B cell (primary cell): ENCODE measurements around the gene SUCLG2. TPM values are rescaled to one million over a fixed set of nuclear protein-coding genes. Genes with fewer than 3 reads are reported as not detected.

Experiments used
- ATAC-seq: fragments of 200-7000 bp; cut with Tn5 transposase; one replicate; pipeline ENCODE4 v1.10.0; 2021; ENCODE audit warnings: low read depth, mild to moderate bottlenecking, moderate number of reproducible peaks, moderate library complexity
- CTCF ChIA-PET: fragments of 350-600 bp; sonication (Branson Sonifier 250); formaldehyde crosslinking; loops from one replicate; lab custom pipeline; 2021; ENCODE audit warnings: antibody characterized with exemption, inconsistent platforms; lab: Charles Lee
- POLR2A ChIA-PET: fragments of 350-600 bp; sonication (Branson Sonifier 250); formaldehyde crosslinking; loops from one replicate; lab custom pipeline; 2021; ENCODE audit warnings: antibody characterized with exemption; lab: Charles Lee
- DNase-seq: peaks from one replicate; pipeline ENCODE4 v3.0.0; 2013
- H2AFZ ChIP-seq: 2 replicates; pipeline ENCODE4 v1.6.1; 2012; ENCODE audit warnings: mild to moderate bottlenecking, low read depth, low read length; ENCODE audit not compliant: insufficient read depth, poor library complexity, severe bottlenecking
- H3K27ac ChIP-seq, 2 donors: 1 replicate in 1 of 2; 2 replicates in 1 of 2; pipeline ENCODE4 v1.5.1; 2012 to 2013; ENCODE audit warnings: low read length in 2 of 2, mild to moderate bottlenecking in 2 of 2, moderate library complexity in 1 of 2
- H3K27me3 ChIP-seq, 4 experiments: fragments of 200-600 bp in 1 of 4; sonication (generic) in 1 of 4; replicated peaks in 1 of 4; 1 replicate in 2 of 4; 2 replicates in 2 of 4; pipeline versions ENCODE4 v1.6.1 to v1.7.0; 2013 to 2016; ENCODE audit warnings: low read length in 3 of 4, mild to moderate bottlenecking in 2 of 4, mixed read lengths in 1 of 4, moderate library complexity in 1 of 4; ENCODE audit not compliant: insufficient read depth in 4 of 4, control insufficient read depth in 3 of 4; ENCODE audit errors: control extremely low read depth in 1 of 4
- H3K36me3 ChIP-seq, 2 experiments: replicated peaks in 1 of 2; 1 replicate in 1 of 2; 2 replicates in 1 of 2; pipeline versions ENCODE4 v1.6.1 to v1.7.1; 2013; ENCODE audit warnings: low read length in 1 of 2; ENCODE audit not compliant: insufficient read depth in 2 of 2, control insufficient read depth in 1 of 2; ENCODE audit errors: control extremely low read depth in 1 of 2, extremely low read depth in 1 of 2
- H3K4me1 ChIP-seq, 2 donors: fragments of 200-600 bp in 1 of 2; sonication (generic) in 1 of 2; 1 replicate in 1 of 2; 2 replicates in 1 of 2; pipeline versions ENCODE4 v1.5.1 to v1.6.1; 2013 to 2017; ENCODE audit warnings: low read length in 2 of 2; ENCODE audit not compliant: control insufficient read depth in 2 of 2, insufficient read depth in 2 of 2
- H3K4me2 ChIP-seq: replicated peaks from 2 replicates; pipeline ENCODE3; 2012; ENCODE audit warnings: mild to moderate bottlenecking, low read depth, low read length; ENCODE audit not compliant: poor library complexity, severe bottlenecking
- H3K4me3 ChIP-seq, 5 experiments: fragments of 200-600 bp in 1 of 5; sonication (generic) in 1 of 5; 1 replicate in 3 of 5; 2 replicates in 2 of 5; pipeline versions ENCODE4 v1.5.1 to v1.7.0; 2011 to 2016; ENCODE audit warnings: low read length in 4 of 5, mild to moderate bottlenecking in 4 of 5, low read depth in 2 of 5, control low read depth in 1 of 5, moderate library complexity in 1 of 5; ENCODE audit not compliant: insufficient read depth in 1 of 5; ENCODE audit errors: control extremely low read depth in 1 of 5, extremely low read depth in 1 of 5
- H3K79me2 ChIP-seq: fragments of 200-600 bp; sonication (generic); one replicate; pipeline ENCODE4 v1.6.0; 2016; ENCODE audit warnings: low read length; ENCODE audit not compliant: control insufficient read depth, insufficient read depth
- H3K9ac ChIP-seq: fragments of 200-600 bp; sonication (generic); 2 replicates; pipeline ENCODE4 v1.6.1; 2017; ENCODE audit warnings: mild to moderate bottlenecking, low read length, moderate library complexity
- H3K9me3 ChIP-seq, 3 donors: one replicate each; pipeline versions ENCODE4 v1.6.1 to v1.7.1; 2013; ENCODE audit warnings: low read length in 2 of 3; ENCODE audit not compliant: control insufficient read depth in 2 of 3, insufficient read depth in 1 of 3; ENCODE audit errors: control extremely low read depth in 1 of 3
- H4K20me1 ChIP-seq: 2 replicates; pipeline ENCODE4 v1.6.0; 2012; ENCODE audit warnings: mild to moderate bottlenecking, low read length; ENCODE audit not compliant: insufficient read depth, control insufficient read depth, poor library complexity, severe bottlenecking
- H3K27ac Mint-ChIP-seq: one replicate; pipeline ENCODE4 v1.8.0; 2021; ENCODE audit warnings: mixed read lengths
- H3K27me3 Mint-ChIP-seq: one replicate; pipeline ENCODE4 v1.8.0; 2021; ENCODE audit warnings: mixed read lengths
- H3K4me1 Mint-ChIP-seq: one replicate; pipeline ENCODE4 v1.8.0; 2021; ENCODE audit warnings: mixed read lengths
- H3K4me3 Mint-ChIP-seq: one replicate; pipeline ENCODE4 v1.8.0; 2021; ENCODE audit warnings: mixed read lengths
- H3K9me3 Mint-ChIP-seq: one replicate; pipeline ENCODE4 v1.8.0; 2022; ENCODE audit warnings: mixed read lengths; ENCODE audit not compliant: insufficient read depth
- CTCF ChIP-seq: fragments of 200-600 bp; IDR thresholded peaks from one replicate; pipeline ENCODE4 v1.8.0; 2022; ENCODE audit warnings: antibody characterized with exemption, mild to moderate bottlenecking
- EZH2 ChIP-seq: IDR thresholded peaks from 2 replicates; pipeline ENCODE4 v1.6.1; 2012; ENCODE audit warnings: borderline replicate concordance, low read depth, mild to moderate bottlenecking, moderate library complexity, low read length; ENCODE audit not compliant: insufficient read depth, poor library complexity, severe bottlenecking
- WGBS: methylation state at CpG from one replicate; pipeline ENCODE4 v1.1.5; 2013; ENCODE audit warnings: missing lambda C conversion rate; ENCODE audit not compliant: insufficient coverage; 5-methylcytosine and 5-hydroxymethylcytosine counted together
- intact Hi-C: fragments of 100-400 bp; cut with micrococcal nuclease; formaldehyde crosslinking; loops from one replicate; pipeline ENCODE4 v1.10.0; 2022
- polyA plus RNA-seq: library from polyadenylated mRNA; depleted of rRNA; stranded (reverse); fragments of >200 nt; gene quantifications from 2 replicates; pipeline ENCODE4 v1.2.3, GENCODE V29; 2012
- total RNA-seq, 2 donors: library from RNA; stranded (reverse); fragments of 120-200 nt in 1 of 2; gene quantifications; 1 replicate in 1 of 2; 2 replicates in 1 of 2; pipeline versions ENCODE4 v1.2.3 to v1.2.4, GENCODE V29; 2013 to 2022

The SUCLG2 gene
- total and polyA plus RNA-seq, 2 donors (not counting 1 experiment from before 2014, with no cell fraction given), result 9.1 to 35.8 TPM

- ChIA-PET POLR2A (no interaction called here), CTCF (no interaction called here)
- intact Hi-C loops, result no loop called here
- no peaks in the 10 kb centered on the region for H3K27me3 ChIP-seq
- H3K9me3 ChIP-seq, result no peaks in the 10 kb centered on the region
- H3K4me3 ChIP-seq, result no peak overlapping the region
- ATAC-seq, result no peak
- no peak overlapping the region for H3K27ac ChIP-seq
- no peaks in the 10 kb centered on the region for H3K79me2 ChIP-seq
- no peaks in the 10 kb centered on the region for H3K27me3 Mint-ChIP-seq
- no peak for TF ChIP-seq EZH2
- no peak for TF ChIP-seq CTCF
- no peaks in the 10 kb centered on the region for H3K4me1 ChIP-seq
- H3K9ac ChIP-seq, result no peak overlapping the region
- no peak overlapping the region for H3K4me3 Mint-ChIP-seq
- WGBS, result no CpG with 5 or more reads among the region's 1 CpG
- H3K4me1 Mint-ChIP-seq, result no peaks in the 10 kb centered on the region
- no peak overlapping the region for H2AFZ ChIP-seq
- H3K27ac Mint-ChIP-seq, result no peak overlapping the region
- H3K36me3 ChIP-seq, result peaks cover 0 to 5% of the 10 kb centered on the region in 2 experiments
- H4K20me1 ChIP-seq, result no peaks in the 10 kb centered on the region
- no peaks in the 10 kb centered on the region for H3K9me3 Mint-ChIP-seq
- no peak overlapping the region for H3K4me2 ChIP-seq
- DNase-seq, result no peak
Observed at GRCh38 chr3:67486883-67487282, 167.5 kb downstream of the SUCLG2 start.

DNA sequence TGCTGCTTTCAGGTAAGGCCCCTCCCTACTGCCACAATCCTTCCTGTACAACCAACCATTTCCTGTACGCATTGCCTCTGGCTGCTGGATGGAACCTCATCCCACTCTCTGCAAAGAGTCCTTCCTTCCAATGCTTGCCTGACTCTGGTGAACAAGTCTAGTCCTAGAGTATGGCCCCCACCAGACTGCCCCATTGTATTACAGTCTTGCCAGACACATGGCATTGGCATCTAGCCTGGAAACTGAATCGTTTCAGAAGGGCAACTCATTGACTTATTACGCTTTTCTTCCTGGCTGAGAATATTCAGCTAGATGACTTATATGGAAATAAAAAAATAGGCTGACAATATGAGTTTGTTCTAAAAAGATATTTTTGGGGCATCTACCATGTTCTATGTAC, 170.3 kb downstream of the SUCLG2 start:
- Histone ChIP-seq H3K9me3 (no peaks in the 10 kb centered on the region), H3K4me3 (no peak overlapping the region), H3K36me3 (peaks cover 0 to 5% of the 10 kb centered on the region in 2 experiments), H3K4me1 (no peaks in the 10 kb centered on the region), H4K20me1 (no peaks in the 10 kb centered on the region), H3K27ac (no peak overlapping the region), H3K79me2 (no peaks in the 10 kb centered on the region), H3K9ac (no peak overlapping the region), H2AFZ (no peak overlapping the region), H3K27me3 (no peaks in the 10 kb centered on the region), H3K4me2 (no peak overlapping the region)
- 90% methylated on average over 1 of the region's 3 CpGs for WGBS
- ATAC-seq (no peak), DNase-seq (no peak)
- ChIA-PET POLR2A (no interaction called here), CTCF (no interaction called here)
- no peaks in the 10 kb centered on the region for H3K27me3 Mint-ChIP-seq
- H3K27ac Mint-ChIP-seq, result no peak overlapping the region
- TF ChIP-seq CTCF, result no peak
- no peak for TF ChIP-seq EZH2
- H3K4me3 Mint-ChIP-seq, result no peak overlapping the region
- intact Hi-C loops, result no loop called here
- no peaks in the 10 kb centered on the region for H3K4me1 Mint-ChIP-seq
- H3K9me3 Mint-ChIP-seq, result no peaks in the 10 kb centered on the region
